K562 (cell line): ENCODE results near the gene DUSP10. TPM values are rescaled to one million over a fixed set of nuclear protein-coding genes. Genes with fewer than 3 reads are reported as not detected.

Experiments used
- CBFA2T2 ChIP-seq: fragments of 450-650 bp; conservative IDR thresholded peaks from 2 replicates; pipeline ENCODE4 v1.6.1; 2017; ENCODE audit warnings: mild to moderate bottlenecking
- JUND ChIP-seq, 2 experiments: IDR thresholded peaks; 2 replicates in 1 of 2; 3 replicates in 1 of 2; pipeline ENCODE4 v1.6.1; 2011; ENCODE audit warnings: borderline replicate concordance in 2 of 2, low read depth in 2 of 2, low read length in 2 of 2, improper control_type of control experiment in 1 of 2, missing biosample characterization in 1 of 2, missing genetic modification characterization in 1 of 2, missing genetic modification reagents in 1 of 2
- LCOR ChIP-seq: sonication (generic); formaldehyde crosslinking; IDR thresholded peaks from 2 replicates; pipeline ENCODE4 v1.8.0; 2022; ENCODE audit warnings: mild to moderate bottlenecking, missing genetic modification reagents
- MAFF ChIP-seq: IDR thresholded peaks from 2 replicates; pipeline ENCODE4 v1.6.1; 2012; ENCODE audit warnings: low read length, improper control_type of control experiment
- MEIS2 ChIP-seq: fragments of 450-650 bp; IDR thresholded peaks from 2 replicates; pipeline ENCODE4 v1.6.1; 2014; ENCODE audit warnings: mild to moderate bottlenecking; ENCODE audit not compliant: partially characterized antibody
- NCOA1 ChIP-seq: fragments of 450-650 bp; IDR thresholded peaks from 2 replicates; pipeline ENCODE4 v1.6.1; 2016; ENCODE audit warnings: low read depth
- SMAD1 ChIP-seq: fragments of 150-350 bp; IDR thresholded peaks from 2 replicates; pipeline ENCODE4 v1.6.1; 2014; ENCODE audit warnings: low read length, low read depth; ENCODE audit not compliant: partially characterized antibody
- SMAD2 ChIP-seq: fragments of 150-350 bp; IDR thresholded peaks from 2 replicates; pipeline ENCODE4 v1.6.1; 2014; ENCODE audit warnings: low read depth, mild to moderate bottlenecking, low read length
- TAF7 ChIP-seq: fragments of 450-650 bp; IDR thresholded peaks from 2 replicates; pipeline ENCODE4 v1.6.1; 2016; ENCODE audit warnings: missing genetic modification characterization, missing compliant biosample characterization
- ZFX ChIP-seq: sonication (generic); formaldehyde crosslinking; IDR thresholded peaks from 2 replicates; pipeline ENCODE4 v1.8.0; 2022; ENCODE audit warnings: mild to moderate bottlenecking, missing genetic modification reagents, moderate library complexity
- ZNF121 ChIP-seq: sonication (generic); formaldehyde crosslinking; conservative IDR thresholded peaks from 2 replicates; pipeline ENCODE4 v1.8.0; 2022; ENCODE audit warnings: missing genetic modification reagents
- ZNF134 ChIP-seq: fragments of 250-450 bp; sonication (Bioruptor Pico); conservative IDR thresholded peaks from 2 replicates; pipeline ENCODE4 v1.4.0; 2020
- ZNF431 ChIP-seq: sonication (generic); formaldehyde crosslinking; IDR thresholded peaks from 2 replicates; pipeline ENCODE4 v1.8.0; 2022; ENCODE audit warnings: mild to moderate bottlenecking, missing genetic modification reagents
- ZNF707 ChIP-seq: fragments of 250-450 bp; sonication (Bioruptor Pico); conservative IDR thresholded peaks from 2 replicates; pipeline ENCODE4 v1.8.0; 2022; ENCODE audit warnings: inconsistent platforms, mild to moderate bottlenecking, moderate library complexity
- polyA plus RNA-seq, 8 experiments: library from polyadenylated mRNA; depleted of rRNA in 4 of 8; stranded (reverse) in 5 of 8; unstranded in 3 of 8; fragments of >200 nt; fragmentation: Nextera tagmentation in 2 of 8; fragmentation: Illumina TruSeq in 1 of 8; extraction: Ambion mirVana in 2 of 8; extraction: Trizol in 1 of 8; gene quantifications; 2 replicates each; pipeline versions ENCODE4 v1.2.1 to v1.2.3, GENCODE V29; 2011 to 2014; ENCODE audit warnings: inconsistent platforms in 1 of 8, missing spikeins in 1 of 8
- total RNA-seq, 7 experiments: library from RNA; depleted of rRNA in 6 of 7; stranded (reverse); fragments of >200 nt in 6 of 7; fragmentation: Illumina TruSeq in 2 of 7; extraction: Trizol in 2 of 7; gene quantifications; 2 replicates each; pipeline versions ENCODE4 v1.2.1 to v1.2.3, GENCODE V29; 2011 to 2021; ENCODE audit warnings: low replicate concordance in 1 of 7
- TF ChIP-seq, protein P1 (sequence below): fragments of 450-650 bp; IDR thresholded peaks from 2 replicates; pipeline ENCODE4 v1.6.1; 2016; ENCODE audit warnings: low read depth
- TF ChIP-seq, protein P2 (sequence below), 2 experiments: fragments of 450-650 bp in 1 of 2; sonication (generic) in 1 of 2; formaldehyde crosslinking in 1 of 2; IDR thresholded peaks in 1 of 2; conservative IDR thresholded peaks in 1 of 2; 2 replicates each; pipeline versions ENCODE4 v1.6.1 to v1.8.1; 2016 to 2023; ENCODE audit warnings: mild to moderate bottlenecking in 2 of 2, moderate library complexity in 2 of 2, inconsistent platforms in 1 of 2, missing genetic modification reagents in 1 of 2
- TF ChIP-seq, protein P3 (sequence below): fragments of 250-450 bp; sonication (Bioruptor Pico); IDR thresholded peaks from 2 replicates; pipeline ENCODE4 v1.5.1; 2021; ENCODE audit warnings: mild to moderate bottlenecking
- TF ChIP-seq, protein P4 (sequence below): sonication (generic); formaldehyde crosslinking; IDR thresholded peaks from 2 replicates; pipeline ENCODE4 v1.9.0; 2022; ENCODE audit warnings: mild to moderate bottlenecking, missing genetic modification reagents

DUSP10 gene
- total and polyA plus RNA-seq, 9 of the 15 experiments (the other 6 are each of a cell fraction or from before 2014, with no cell fraction given) = 1.7 to 8.3 (median 6.1) TPM

DNA sequence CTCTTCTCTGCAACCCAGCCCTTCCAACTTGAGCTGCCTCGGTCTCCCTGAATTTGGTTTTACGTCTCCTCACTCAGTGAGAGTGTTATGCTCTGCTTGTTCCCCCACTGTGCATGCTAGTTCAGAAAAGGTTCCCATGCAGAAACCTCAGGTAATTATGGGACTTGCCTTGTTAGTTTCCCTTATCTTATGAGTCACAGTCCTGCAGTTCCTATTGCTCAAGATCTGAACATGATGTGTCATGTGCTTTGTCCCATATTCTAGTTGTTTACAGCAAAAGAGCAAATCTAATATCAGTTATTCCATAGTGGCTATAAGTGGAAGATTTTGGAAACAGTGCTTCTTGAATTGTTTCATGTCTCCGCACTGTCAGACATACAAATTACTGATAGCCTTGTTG is 74.4 kb downstream of the DUSP10 start (continued):
- no peak for TF ChIP-seq ZNF134 (CRISPR knock-in tag)
- no peak for TF ChIP-seq LCOR
- TF ChIP-seq CBFA2T2 = no peak; the same call in 1 of the 2 replicates
- TF ChIP-seq ZFX (CRISPR knock-in tag) = no peak
- TF ChIP-seq TAF7 (tag) = no peak
- TF ChIP-seq, protein P1, sequence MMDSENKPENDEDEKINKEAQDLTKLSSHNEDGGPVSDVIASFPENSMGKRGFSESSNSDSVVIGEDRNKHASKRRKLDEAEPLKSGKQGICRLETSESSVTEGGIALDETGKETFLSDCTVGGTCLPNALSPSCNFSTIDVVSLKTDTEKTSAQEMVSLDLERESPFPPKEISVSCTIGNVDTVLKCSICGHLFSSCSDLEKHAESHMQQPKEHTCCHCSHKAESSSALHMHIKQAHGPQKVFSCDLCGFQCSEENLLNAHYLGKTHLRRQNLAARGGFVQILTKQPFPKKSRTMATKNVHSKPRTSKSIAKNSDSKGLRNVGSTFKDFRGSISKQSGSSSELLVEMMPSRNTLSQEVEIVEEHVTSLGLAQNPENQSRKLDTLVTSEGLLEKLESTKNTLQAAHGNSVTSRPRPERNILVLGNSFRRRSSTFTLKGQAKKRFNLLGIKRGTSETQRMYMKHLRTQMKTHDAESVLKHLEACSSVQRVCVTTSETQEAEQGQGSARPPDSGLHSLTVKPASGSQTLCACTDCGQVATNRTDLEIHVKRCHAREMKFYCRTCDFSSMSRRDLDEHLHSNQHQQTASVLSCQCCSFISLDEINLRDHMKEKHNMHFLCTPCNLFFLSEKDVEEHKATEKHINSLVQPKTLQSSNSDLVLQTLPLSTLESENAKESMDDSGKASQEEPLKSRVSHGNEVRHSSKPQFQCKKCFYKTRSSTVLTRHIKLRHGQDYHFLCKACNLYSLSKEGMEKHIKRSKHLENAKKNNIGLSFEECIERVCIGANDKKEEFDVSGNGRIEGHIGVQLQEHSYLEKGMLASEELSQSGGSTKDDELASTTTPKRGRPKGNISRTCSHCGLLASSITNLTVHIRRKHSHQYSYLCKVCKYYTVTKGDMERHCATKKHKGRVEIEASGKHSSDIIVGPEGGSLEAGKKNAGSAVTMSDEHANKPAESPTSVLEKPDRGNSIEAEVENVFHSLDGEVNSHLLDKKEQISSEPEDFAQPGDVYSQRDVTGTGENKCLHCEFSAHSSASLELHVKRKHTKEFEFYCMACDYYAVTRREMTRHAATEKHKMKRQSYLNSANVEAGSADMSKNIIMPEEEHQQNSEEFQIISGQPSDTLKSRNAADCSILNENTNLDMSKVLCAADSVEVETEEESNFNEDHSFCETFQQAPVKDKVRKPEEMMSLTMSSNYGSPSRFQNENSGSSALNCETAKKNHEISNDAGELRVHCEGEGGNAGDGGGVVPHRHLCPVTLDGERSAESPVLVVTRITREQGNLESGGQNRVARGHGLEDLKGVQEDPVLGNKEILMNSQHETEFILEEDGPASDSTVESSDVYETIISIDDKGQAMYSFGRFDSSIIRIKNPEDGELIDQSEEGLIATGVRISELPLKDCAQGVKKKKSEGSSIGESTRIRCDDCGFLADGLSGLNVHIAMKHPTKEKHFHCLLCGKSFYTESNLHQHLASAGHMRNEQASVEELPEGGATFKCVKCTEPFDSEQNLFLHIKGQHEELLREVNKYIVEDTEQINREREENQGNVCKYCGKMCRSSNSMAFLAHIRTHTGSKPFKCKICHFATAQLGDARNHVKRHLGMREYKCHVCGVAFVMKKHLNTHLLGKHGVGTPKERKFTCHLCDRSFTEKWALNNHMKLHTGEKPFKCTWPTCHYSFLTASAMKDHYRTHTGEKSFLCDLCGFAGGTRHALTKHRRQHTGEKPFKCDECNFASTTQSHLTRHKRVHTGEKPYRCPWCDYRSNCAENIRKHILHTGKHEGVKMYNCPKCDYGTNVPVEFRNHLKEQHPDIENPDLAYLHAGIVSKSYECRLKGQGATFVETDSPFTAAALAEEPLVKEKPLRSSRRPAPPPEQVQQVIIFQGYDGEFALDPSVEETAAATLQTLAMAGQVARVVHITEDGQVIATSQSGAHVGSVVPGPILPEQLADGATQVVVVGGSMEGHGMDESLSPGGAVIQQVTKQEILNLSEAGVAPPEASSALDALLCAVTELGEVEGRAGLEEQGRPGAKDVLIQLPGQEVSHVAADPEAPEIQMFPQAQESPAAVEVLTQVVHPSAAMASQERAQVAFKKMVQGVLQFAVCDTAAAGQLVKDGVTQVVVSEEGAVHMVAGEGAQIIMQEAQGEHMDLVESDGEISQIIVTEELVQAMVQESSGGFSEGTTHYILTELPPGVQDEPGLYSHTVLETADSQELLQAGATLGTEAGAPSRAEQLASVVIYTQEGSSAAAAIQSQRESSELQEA = no peak
- TF ChIP-seq, protein P2, sequence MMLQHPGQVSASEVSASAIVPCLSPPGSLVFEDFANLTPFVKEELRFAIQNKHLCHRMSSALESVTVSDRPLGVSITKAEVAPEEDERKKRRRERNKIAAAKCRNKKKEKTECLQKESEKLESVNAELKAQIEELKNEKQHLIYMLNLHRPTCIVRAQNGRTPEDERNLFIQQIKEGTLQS (IDR thresholded peaks at IDR 0.05) = peak; percentile 85
- TF ChIP-seq, protein P2 (CRISPR knock-in tag; conservative IDR thresholded peaks at IDR 0.05) = no peak
- no peak for TF ChIP-seq SMAD1
- no peak for TF ChIP-seq NCOA1
- TF ChIP-seq, protein P3, sequence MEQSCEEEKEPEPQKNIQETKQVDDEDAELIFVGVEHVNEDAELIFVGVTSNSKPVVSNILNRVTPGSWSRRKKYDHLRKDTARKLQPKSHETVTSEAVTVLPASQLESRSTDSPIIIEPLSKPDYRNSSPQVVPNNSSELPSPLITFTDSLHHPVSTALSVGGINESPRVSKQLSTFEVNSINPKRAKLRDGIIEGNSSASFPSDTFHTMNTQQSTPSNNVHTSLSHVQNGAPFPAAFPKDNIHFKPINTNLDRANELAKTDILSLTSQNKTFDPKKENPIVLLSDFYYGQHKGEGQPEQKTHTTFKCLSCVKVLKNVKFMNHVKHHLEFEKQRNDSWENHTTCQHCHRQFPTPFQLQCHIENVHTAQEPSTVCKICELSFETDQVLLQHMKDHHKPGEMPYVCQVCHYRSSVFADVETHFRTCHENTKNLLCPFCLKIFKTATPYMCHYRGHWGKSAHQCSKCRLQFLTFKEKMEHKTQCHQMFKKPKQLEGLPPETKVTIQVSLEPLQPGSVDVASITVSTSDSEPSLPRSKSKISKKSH (CRISPR knock-in tag) = no peak
- peak; percentile 21 for TF ChIP-seq MEIS2
- TF ChIP-seq SMAD2 = no peak
- TF ChIP-seq, protein P4, sequence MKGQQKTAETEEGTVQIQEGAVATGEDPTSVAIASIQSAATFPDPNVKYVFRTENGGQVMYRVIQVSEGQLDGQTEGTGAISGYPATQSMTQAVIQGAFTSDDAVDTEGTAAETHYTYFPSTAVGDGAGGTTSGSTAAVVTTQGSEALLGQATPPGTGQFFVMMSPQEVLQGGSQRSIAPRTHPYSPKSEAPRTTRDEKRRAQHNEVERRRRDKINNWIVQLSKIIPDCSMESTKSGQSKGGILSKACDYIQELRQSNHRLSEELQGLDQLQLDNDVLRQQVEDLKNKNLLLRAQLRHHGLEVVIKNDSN (CRISPR knock-in tag) = no peak
- TF ChIP-seq ZNF121 (CRISPR knock-in tag) = no peak
- TF ChIP-seq ZNF707 (CRISPR knock-in tag) = no peak
- TF ChIP-seq JUND (IDR thresholded peaks at IDR 0.05; ENCODE audit: borderline replicate concordance, low read depth, low read length) = peak; percentile 94
- peak; percentile 94 for TF ChIP-seq JUND (tag; IDR thresholded peaks at IDR 0.05; ENCODE audit: borderline replicate concordance, low read depth, low read length)
- TF ChIP-seq ZNF431 = no peak
- no peak for TF ChIP-seq MAFF
